ENCODE measurements around the gene NAGS. TPM values are rescaled to one million over a fixed set of nuclear protein-coding genes. Genes with fewer than 3 reads are reported as not detected.
"Not testable (repeated sequence)": the region's sequence is repeated elsewhere in the genome, so short reads cannot be mapped to it uniquely, and the experiment has no call there.

Gene NAGS
- total RNA-seq, 2 experiments from 2014 or later = 0.17 to 0.31 TPM

GRCh38 chr17:43987131-43988021 lies 17.0 kb upstream of the NAGS start:
- intact Hi-C loops (cut with micrococcal nuclease) = no loop called here
- DNase-seq = no peak
- CTCF ChIA-PET = interaction anchor here (1.2 to 1.5 kb wide), 3 partner anchors 44 to 109 kb away, joined by 3 to 5 read pairs (median 3); no protein-coding TSS in a partner anchor
- Mint-ChIP-seq H3K4me3 (no peak overlapping the region), H3K36me3 (ENCODE audit: low read depth) (no peaks in the 10 kb centered on the region), H3K27ac (no peak overlapping the region), H3K9me3 (no peaks in the 10 kb centered on the region), H3K27me3 (ENCODE audit: low read depth) (peaks cover 27% of the 10 kb centered on the region), H3K4me1 (ENCODE audit: low read depth) (no peaks in the 10 kb centered on the region)

- H3K4me1 Mint-ChIP-seq (ENCODE audit: low read depth) = no peaks in the 10 kb centered on the region
- no peaks in the 10 kb centered on the region for H3K9me3 Mint-ChIP-seq
- no peak overlapping the region for H3K4me3 Mint-ChIP-seq
- peaks cover 20% of the 10 kb centered on the region for H3K27me3 Mint-ChIP-seq (ENCODE audit: low read depth)
- H3K27ac Mint-ChIP-seq = no peak overlapping the region
- intact Hi-C loops (cut with micrococcal nuclease) = no loop called here
- DNase-seq = no peak
- CTCF ChIA-PET = interaction anchor here (0.7 to 1.4 kb wide), 3 partner anchors 44 to 80 kb away, joined by 3 to 4 read pairs (median 3); no protein-coding TSS in a partner anchor
- no peaks in the 10 kb centered on the region for H3K36me3 Mint-ChIP-seq (ENCODE audit: low read depth)
Measured at GRCh38 chr17:43988301-43988700, 16.1 kb upstream of the NAGS start.

GRCh38 chr17:43992641-43993040 lies 11.8 kb upstream of the NAGS start:
- CTCF ChIA-PET = interaction anchor here (1.2 to 5.9 kb wide), 2 partner anchors 48 to 89 kb away, joined by 3 to 51 read pairs; no protein-coding TSS in a partner anchor
- Mint-ChIP-seq H3K27me3 (ENCODE audit: low read depth) (peaks cover 10% of the 10 kb centered on the region), H3K9me3 (no peaks in the 10 kb centered on the region), H3K4me1 (ENCODE audit: low read depth) (peaks cover 3% of the 10 kb centered on the region), H3K27ac (no peak overlapping the region), H3K4me3 (no peak overlapping the region), H3K36me3 (ENCODE audit: low read depth) (no peaks in the 10 kb centered on the region)
- intact Hi-C loops (cut with micrococcal nuclease) = no loop called here
- DNase-seq = no peak

- Mint-ChIP-seq H3K27me3 (ENCODE audit: low read depth) (peaks cover 8% of the 10 kb centered on the region), H3K27ac (no peak overlapping the region), H3K9me3 (no peaks in the 10 kb centered on the region), H3K36me3 (ENCODE audit: low read depth) (no peaks in the 10 kb centered on the region), H3K4me1 (ENCODE audit: low read depth) (peaks cover 3% of the 10 kb centered on the region), H3K4me3 (peak overlapping the region; percentile 39)
- CTCF ChIA-PET = interaction anchor here (0.6 to 5.9 kb wide), 8 partner anchors 15 to 116 kb away, joined by 3 to 51 read pairs (median 6); partner anchors contain the start of gene MPP2
- peak; percentile 75 for DNase-seq
- intact Hi-C loops (cut with micrococcal nuclease) = loop anchor here (1.0 to 2.0 kb wide), 3 partner anchors 50 to 116 kb away; no protein-coding TSS in a partner anchor
Measured at GRCh38 chr17:43994272-43995149, 9.9 kb upstream of the NAGS start.

- Mint-ChIP-seq H3K27me3 (ENCODE audit: low read depth) (peaks cover 8% of the 10 kb centered on the region), H3K36me3 (ENCODE audit: low read depth) (no peaks in the 10 kb centered on the region), H3K4me1 (ENCODE audit: low read depth) (peaks cover 3% of the 10 kb centered on the region), H3K4me3 (peak overlapping the region; percentile 39), H3K9me3 (no peaks in the 10 kb centered on the region), H3K27ac (no peak overlapping the region)
- intact Hi-C loops (cut with micrococcal nuclease) = loop anchor here (1.0 to 2.0 kb wide), 3 partner anchors 51 to 117 kb away; no protein-coding TSS in a partner anchor
- no peak for DNase-seq
- CTCF ChIA-PET = interaction anchor here (1.3 to 5.9 kb wide), 4 partner anchors 13 to 86 kb away, joined by 7 to 51 read pairs (median 12); partner anchors contain the start of gene MPP2
Measured at GRCh38 chr17:43995150-43995471, 9.3 kb upstream of the NAGS start.

- H3K9me3 Mint-ChIP-seq; H3K36me3 Mint-ChIP-seq (ENCODE audit: low read depth); H3K4me3 Mint-ChIP-seq; DNase-seq; H3K27me3 Mint-ChIP-seq (ENCODE audit: low read depth); intact Hi-C loops (cut with micrococcal nuclease); H3K27ac Mint-ChIP-seq; H3K4me1 Mint-ChIP-seq (ENCODE audit: low read depth): not testable (repeated sequence)
- CTCF ChIA-PET = interaction anchor here (0.7 to 5.9 kb wide), 4 partner anchors 53 to 157 kb away, joined by 3 to 51 read pairs (median 14); partner anchors contain the start of gene MPP2
Measured at GRCh38 chr17:43997180-43997579, 7.2 kb upstream of the NAGS start.

- Mint-ChIP-seq H3K27ac (no peak overlapping the region), H3K36me3 (ENCODE audit: low read depth) (no peaks in the 10 kb centered on the region), H3K4me3 (no peak overlapping the region), H3K4me1 (ENCODE audit: low read depth) (peaks cover 6% of the 10 kb centered on the region), H3K9me3 (no peaks in the 10 kb centered on the region), H3K27me3 (ENCODE audit: low read depth) (peaks cover 8% of the 10 kb centered on the region)
- DNase-seq = no peak
- CTCF ChIA-PET = interaction anchor here (1.5 to 5.9 kb wide), 2 partner anchors 27 to 54 kb away, joined by 3 to 51 read pairs; no protein-coding TSS in a partner anchor
- intact Hi-C loops (cut with micrococcal nuclease) = no loop called here
Measured at GRCh38 chr17:43998552-43998951, 5.9 kb upstream of the NAGS start.

- CTCF ChIA-PET = interaction anchor here (1.2 to 1.5 kb wide), 2 partner anchors 27 to 55 kb away, joined by 3 to 4 read pairs; no protein-coding TSS in a partner anchor
- Mint-ChIP-seq H3K27ac (no peak overlapping the region), H3K9me3 (no peaks in the 10 kb centered on the region), H3K4me3 (no peak overlapping the region), H3K27me3 (ENCODE audit: low read depth) (peaks cover 8% of the 10 kb centered on the region), H3K36me3 (ENCODE audit: low read depth) (no peaks in the 10 kb centered on the region), H3K4me1 (ENCODE audit: low read depth) (peaks cover 7% of the 10 kb centered on the region)
- intact Hi-C loops (cut with micrococcal nuclease) = no loop called here
- no peak for DNase-seq
Measured at GRCh38 chr17:43999024-43999423, 5.4 kb upstream of the NAGS start.

GRCh38 chr17:44000141-44000860 lies 4.1 kb upstream of the NAGS start:
- H3K9me3 Mint-ChIP-seq = no peaks in the 10 kb centered on the region
- H3K4me3 Mint-ChIP-seq = no peak overlapping the region
- peaks cover 6% of the 10 kb centered on the region for H3K4me1 Mint-ChIP-seq (ENCODE audit: low read depth)
- no peak overlapping the region for H3K27ac Mint-ChIP-seq
- CTCF ChIA-PET = interaction anchor here (0.6 to 1.5 kb wide), 3 partner anchors 53 to 60 kb away, joined by 3 to 6 read pairs (median 4); no protein-coding TSS in a partner anchor
- H3K36me3 Mint-ChIP-seq (ENCODE audit: low read depth) = no peaks in the 10 kb centered on the region
- DNase-seq = no peak
- peaks cover 10% of the 10 kb centered on the region for H3K27me3 Mint-ChIP-seq (ENCODE audit: low read depth)
- intact Hi-C loops (cut with micrococcal nuclease) = no loop called here

- H3K27ac Mint-ChIP-seq = no peak overlapping the region
- no peaks in the 10 kb centered on the region for H3K9me3 Mint-ChIP-seq
- no peaks in the 10 kb centered on the region for H3K36me3 Mint-ChIP-seq (ENCODE audit: low read depth)
- no peak for DNase-seq
- peaks cover 9% of the 10 kb centered on the region for H3K4me1 Mint-ChIP-seq (ENCODE audit: low read depth)
- H3K4me3 Mint-ChIP-seq = no peak overlapping the region
- peaks cover 12% of the 10 kb centered on the region for H3K27me3 Mint-ChIP-seq (ENCODE audit: low read depth)
- intact Hi-C loops (cut with micrococcal nuclease) = no loop called here
- CTCF ChIA-PET = interaction anchor here (0.6 to 1.5 kb wide), 3 partner anchors 53 to 61 kb away, joined by 3 to 6 read pairs (median 3); no protein-coding TSS in a partner anchor
Measured at GRCh38 chr17:44000871-44001460, 3.5 kb upstream of the NAGS start.

GRCh38 chr17:44001461-44001920 lies 2.9 kb upstream of the NAGS start:
- Mint-ChIP-seq H3K9me3 (no peaks in the 10 kb centered on the region), H3K4me1 (ENCODE audit: low read depth) (peaks cover 14% of the 10 kb centered on the region), H3K4me3 (no peak overlapping the region), H3K27me3 (ENCODE audit: low read depth) (peaks cover 15% of the 10 kb centered on the region), H3K36me3 (ENCODE audit: low read depth) (no peaks in the 10 kb centered on the region), H3K27ac (no peak overlapping the region)
- CTCF ChIA-PET = interaction anchor here (0.8 kb wide), 1 partner anchor 58 kb away, joined by 3 read pairs; no protein-coding TSS in a partner anchor
- no peak for DNase-seq
- intact Hi-C loops (cut with micrococcal nuclease) = no loop called here
